ENCODE results near the gene COL12A1.

- TF ChIP-seq CTCF (IDR thresholded peaks at IDR 0.05), result no peak
- TF ChIP-seq POLR2A (IDR thresholded peaks at IDR 0.05), result no peak
- no peak for TF ChIP-seq EP300 (IDR thresholded peaks at IDR 0.05)
Observed at GRCh38 chr6:75178757-75179156, 27.1 kb downstream of the COL12A1 start.
